Vagina (tissue), 2 donors: ENCODE results near the gene AGR3.

Source experiments
- POLR2A ChIP-seq, 2 donors: fragments of 450-650 bp; IDR thresholded peaks; one replicate each; pipeline ENCODE4 v1.6.1; 2017; ENCODE audit warnings: antibody characterized with exemption in 2 of 2, mild to moderate bottlenecking in 2 of 2, moderate library complexity in 2 of 2
- POLR2AphosphoS5 ChIP-seq, 2 donors: sonication (generic); formaldehyde crosslinking; IDR thresholded peaks; one replicate each; pipeline ENCODE4 v1.9.0; 2017; ENCODE audit warnings: antibody characterized with exemption in 2 of 2, mild to moderate bottlenecking in 2 of 2, low read depth in 1 of 2; ENCODE audit not compliant: insufficient read depth in 1 of 2
- TF ChIP-seq, protein P1 (sequence below), 3 experiments: fragments of 450-650 bp in 2 of 3; fragments of 200-600 bp in 1 of 3; sonication (generic) in 1 of 3; IDR thresholded peaks; one replicate each; pipeline ENCODE4 v1.5.1; 2017 to 2019; ENCODE audit warnings: antibody characterized with exemption in 3 of 3, mild to moderate bottlenecking in 2 of 3, moderate library complexity in 2 of 3

DNA sequence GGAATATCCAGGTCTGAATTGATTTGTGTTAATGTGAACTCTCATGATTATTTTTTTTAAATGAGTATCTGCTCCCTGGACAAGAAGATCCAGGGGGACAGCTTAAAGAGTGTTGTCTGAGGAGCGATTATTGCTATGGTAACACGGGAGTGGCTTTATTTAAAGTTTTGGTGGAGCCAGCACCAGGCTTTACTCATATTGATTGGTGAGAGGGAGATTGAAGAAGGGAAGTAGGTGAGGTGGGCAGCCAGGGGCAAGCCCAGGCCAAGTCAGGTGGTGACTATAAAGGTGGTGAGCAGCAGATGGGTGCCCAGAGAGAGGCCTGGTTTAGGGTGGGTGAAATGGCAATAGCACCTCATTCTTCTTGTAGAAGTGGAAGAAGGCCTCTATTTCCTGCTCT is 66.8 kb downstream of the AGR3 start:
- TF ChIP-seq, protein P1, sequence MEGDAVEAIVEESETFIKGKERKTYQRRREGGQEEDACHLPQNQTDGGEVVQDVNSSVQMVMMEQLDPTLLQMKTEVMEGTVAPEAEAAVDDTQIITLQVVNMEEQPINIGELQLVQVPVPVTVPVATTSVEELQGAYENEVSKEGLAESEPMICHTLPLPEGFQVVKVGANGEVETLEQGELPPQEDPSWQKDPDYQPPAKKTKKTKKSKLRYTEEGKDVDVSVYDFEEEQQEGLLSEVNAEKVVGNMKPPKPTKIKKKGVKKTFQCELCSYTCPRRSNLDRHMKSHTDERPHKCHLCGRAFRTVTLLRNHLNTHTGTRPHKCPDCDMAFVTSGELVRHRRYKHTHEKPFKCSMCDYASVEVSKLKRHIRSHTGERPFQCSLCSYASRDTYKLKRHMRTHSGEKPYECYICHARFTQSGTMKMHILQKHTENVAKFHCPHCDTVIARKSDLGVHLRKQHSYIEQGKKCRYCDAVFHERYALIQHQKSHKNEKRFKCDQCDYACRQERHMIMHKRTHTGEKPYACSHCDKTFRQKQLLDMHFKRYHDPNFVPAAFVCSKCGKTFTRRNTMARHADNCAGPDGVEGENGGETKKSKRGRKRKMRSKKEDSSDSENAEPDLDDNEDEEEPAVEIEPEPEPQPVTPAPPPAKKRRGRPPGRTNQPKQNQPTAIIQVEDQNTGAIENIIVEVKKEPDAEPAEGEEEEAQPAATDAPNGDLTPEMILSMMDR (IDR thresholded peaks at IDR 0.05) = no peak
- no peak for TF ChIP-seq POLR2A (IDR thresholded peaks at IDR 0.05)
- no peak for TF ChIP-seq POLR2AphosphoS5 (IDR thresholded peaks at IDR 0.05; ENCODE audit: insufficient read depth in 1 of 2, low read depth in 1 of 2)
